Neural progenitor cell (in vitro differentiated cells): ENCODE data around the gene PAPLN. TPM values are rescaled to one million over a fixed set of nuclear protein-coding genes. Genes with fewer than 3 reads are reported as not detected.

Experiments
- DNase-seq: peaks from one replicate; pipeline ENCODE4 v3.0.0-alpha.2; 2016; ENCODE audit warnings: low spot score
- H2AFZ ChIP-seq: fragments of 200-600 bp; sonication (generic); replicated peaks from 2 replicates; pipeline ENCODE4 v1.6.1; 2016; ENCODE audit warnings: antibody characterized with exemption
- H3F3A ChIP-seq: fragments of 200-600 bp; sonication (generic); 2 replicates; pipeline ENCODE4 v1.6.1; 2016; ENCODE audit warnings: antibody characterized with exemption, low read depth
- H3K27ac ChIP-seq: fragments of 200-600 bp; sonication (generic); 2 replicates; pipeline ENCODE4 v1.5.1; 2016; ENCODE audit warnings: mild to moderate bottlenecking
- H3K27me3 ChIP-seq: fragments of 200-600 bp; sonication (generic); 2 replicates; pipeline ENCODE4 v1.6.1; 2016; ENCODE audit warnings: mild to moderate bottlenecking, moderate library complexity
- H3K36me3 ChIP-seq: fragments of 200-600 bp; sonication (generic); 2 replicates; pipeline ENCODE4 v1.5.1; 2016
- H3K4me1 ChIP-seq: fragments of 200-600 bp; sonication (generic); 2 replicates; pipeline ENCODE4 v1.6.1; 2016; ENCODE audit warnings: mixed run types
- H3K4me2 ChIP-seq: fragments of 200-600 bp; sonication (generic); 2 replicates; pipeline ENCODE4 v1.6.1; 2016
- H3K4me3 ChIP-seq: fragments of 200-600 bp; sonication (generic); 2 replicates; pipeline ENCODE4 v1.5.1; 2016
- H3K79me2 ChIP-seq: fragments of 200-600 bp; sonication (generic); 2 replicates; pipeline ENCODE4 v1.6.1; 2016; ENCODE audit warnings: low read depth
- H3K9ac ChIP-seq: fragments of 200-600 bp; sonication (generic); 2 replicates; pipeline ENCODE4 v1.6.1; 2016
- H3K9me3 ChIP-seq: fragments of 200-600 bp; sonication (generic); 2 replicates; pipeline ENCODE4 v1.5.1; 2016; ENCODE audit warnings: low read depth
- H4K20me1 ChIP-seq: fragments of 200-600 bp; sonication (generic); 2 replicates; pipeline ENCODE4 v1.6.1; 2016; ENCODE audit warnings: low read depth
- H3K27ac Mint-ChIP-seq: 3 replicates; pipeline ENCODE4 v1.8.0; 2021; ENCODE audit warnings: mixed read lengths
- H3K27me3 Mint-ChIP-seq: 2 replicates; pipeline ENCODE4 v1.8.0; 2022; ENCODE audit warnings: low read depth, mild to moderate bottlenecking, inconsistent platforms, moderate library complexity, mixed read lengths; ENCODE audit not compliant: insufficient read depth
- H3K36me3 Mint-ChIP-seq: 3 replicates; pipeline ENCODE4 v1.8.0; 2021; ENCODE audit warnings: mixed read lengths
- H3K4me1 Mint-ChIP-seq: 3 replicates; pipeline ENCODE4 v1.8.0; 2021; ENCODE audit warnings: mixed read lengths
- H3K4me3 Mint-ChIP-seq: 3 replicates; pipeline ENCODE4 v1.8.0; 2021; ENCODE audit warnings: mild to moderate bottlenecking, moderate library complexity, mixed read lengths
- H3K9me3 Mint-ChIP-seq: 3 replicates; pipeline ENCODE4 v1.8.0; 2020; ENCODE audit warnings: mixed read lengths
- CTCF ChIP-seq: fragments of 200-600 bp; sonication (generic); IDR thresholded peaks from 2 replicates; pipeline ENCODE4 v1.5.1; 2017; ENCODE audit warnings: antibody characterized with exemption, mild to moderate bottlenecking
- EZH2 ChIP-seq: fragments of 200-600 bp; sonication (generic); IDR thresholded peaks from 2 replicates; pipeline ENCODE4 v1.6.1; 2017; ENCODE audit warnings: antibody characterized with exemption, mild to moderate bottlenecking, moderate library complexity
- EZH2phosphoT487 ChIP-seq: fragments of 200-600 bp; sonication (generic); IDR thresholded peaks from 2 replicates; pipeline ENCODE4 v1.6.1; 2017; ENCODE audit warnings: antibody characterized with exemption
- total RNA-seq: library from RNA; depleted of rRNA; stranded (reverse); fragments of >200 nt; gene quantifications from 2 replicates; pipeline ENCODE4 v1.2.3, GENCODE V29; 2015; ENCODE audit warnings: low replicate concordance

Gene PAPLN
- total RNA-seq, 1 donor from 2014 or later, result 17.3 TPM

GRCh38 chr14:73311708-73312030, 74.4 kb downstream of the PAPLN start:
- no peaks in the 10 kb centered on the region for H3K9me3 ChIP-seq
- no peak overlapping the region for H3K4me3 ChIP-seq
- no peak overlapping the region for H3K4me2 ChIP-seq
- Mint-ChIP-seq H3K36me3 (peaks cover 3% of the 10 kb centered on the region), H3K4me1 (no peaks in the 10 kb centered on the region), H3K27ac (no peak overlapping the region), H3K4me3 (no peak overlapping the region), H3K9me3 (no peaks in the 10 kb centered on the region), H3K27me3 (no peaks in the 10 kb centered on the region)
- no peak for TF ChIP-seq CTCF
- no peak for TF ChIP-seq EZH2phosphoT487
- no peak for TF ChIP-seq EZH2
- H3K36me3 ChIP-seq, result no peaks in the 10 kb centered on the region
- no peak overlapping the region for H2AFZ ChIP-seq
- DNase-seq, result no peak
- H3K27ac ChIP-seq, result no peak overlapping the region
- no peaks in the 10 kb centered on the region for H3K4me1 ChIP-seq
- no peaks in the 10 kb centered on the region for H3K79me2 ChIP-seq
- H4K20me1 ChIP-seq, result no peaks in the 10 kb centered on the region
- no peaks in the 10 kb centered on the region for H3F3A ChIP-seq
- no peak overlapping the region for H3K9ac ChIP-seq
- H3K27me3 ChIP-seq, result no peaks in the 10 kb centered on the region

GRCh38 chr14:73312687-73313086, 75.4 kb downstream of the PAPLN start:
- DNase-seq, result no peak
- Mint-ChIP-seq H3K4me3 (no peak overlapping the region), H3K27me3 (no peaks in the 10 kb centered on the region), H3K4me1 (no peaks in the 10 kb centered on the region), H3K36me3 (no peaks in the 10 kb centered on the region), H3K9me3 (no peaks in the 10 kb centered on the region), H3K27ac (no peak overlapping the region)
- Histone ChIP-seq H3K36me3 (no peaks in the 10 kb centered on the region), H3K79me2 (no peaks in the 10 kb centered on the region), H4K20me1 (no peaks in the 10 kb centered on the region), H3K4me3 (no peak overlapping the region), H3K9ac (no peak overlapping the region), H3K4me1 (no peaks in the 10 kb centered on the region), H3K27me3 (no peaks in the 10 kb centered on the region), H3K4me2 (no peak overlapping the region), H3F3A (no peaks in the 10 kb centered on the region), H2AFZ (no peak overlapping the region), H3K9me3 (no peaks in the 10 kb centered on the region), H3K27ac (no peak overlapping the region)
- TF ChIP-seq EZH2phosphoT487 (no peak), EZH2 (no peak), CTCF (no peak)

GRCh38 chr14:73313151-73313550, 75.8 kb downstream of the PAPLN start:
- no peak overlapping the region for H3K9ac ChIP-seq
- Mint-ChIP-seq H3K27me3 (no peaks in the 10 kb centered on the region), H3K9me3 (no peaks in the 10 kb centered on the region), H3K27ac (no peak overlapping the region), H3K36me3 (peaks cover 1% of the 10 kb centered on the region), H3K4me3 (no peak overlapping the region), H3K4me1 (no peaks in the 10 kb centered on the region)
- no peak overlapping the region for H3K27ac ChIP-seq
- no peaks in the 10 kb centered on the region for H3K36me3 ChIP-seq
- no peaks in the 10 kb centered on the region for H3K4me1 ChIP-seq
- no peaks in the 10 kb centered on the region for H3F3A ChIP-seq
- H4K20me1 ChIP-seq, result no peaks in the 10 kb centered on the region
- H3K27me3 ChIP-seq, result no peaks in the 10 kb centered on the region
- no peaks in the 10 kb centered on the region for H3K79me2 ChIP-seq
- H3K4me2 ChIP-seq, result no peak overlapping the region
- no peak for DNase-seq
- no peak overlapping the region for H3K4me3 ChIP-seq
- H2AFZ ChIP-seq, result no peak overlapping the region
- no peaks in the 10 kb centered on the region for H3K9me3 ChIP-seq
- TF ChIP-seq EZH2phosphoT487 (no peak), EZH2 (no peak), CTCF (no peak)
